ENCODE data around the gene FBXL19.

The FBXL19 gene

GRCh38 chr16:30996985-30997724, 73.8 kb downstream of the FBXL19 start (continued):
- TF ChIP-seq INSM2 (tag by site-specific recombination; IDR thresholded peaks at IDR 0.05) (0 out of 2 replicates have a peak, but pooled peaks have one; percentile 31), YY2 (tag by site-specific recombination; IDR thresholded peaks at IDR 0.05) (0 out of 2 replicates have a peak, but pooled peaks have one; percentile 49), MEIS1 (CRISPR knock-in tag; IDR thresholded peaks at IDR 0.05; ENCODE audit: borderline replicate concordance) (no peak), SP2 (tag by site-specific recombination; IDR thresholded peaks at IDR 0.05) (peak; percentile 41; the same call in 1 of the 2 replicates), ZBTB20 (tag by site-specific recombination; IDR thresholded peaks at IDR 0.05) (0 out of 2 replicates have a peak, but pooled peaks have one; percentile 18), ZNF747 (tag by site-specific recombination; IDR thresholded peaks at IDR 0.05) (no peak), BCL11B (tag by site-specific recombination; IDR thresholded peaks at IDR 0.05; ENCODE audit: low read depth) (no peak), ZNF768 (tag by site-specific recombination; IDR thresholded peaks at IDR 0.05) (no peak), GLIS1 (tag by site-specific recombination; IDR thresholded peaks at IDR 0.05) (peak; percentile 27; the same call in 1 of the 2 replicates), ZBTB7A (tag by site-specific recombination; IDR thresholded peaks at IDR 0.05; ENCODE audit: low read depth) (no peak), TSHZ1 (tag by site-specific recombination; IDR thresholded peaks at IDR 0.05; ENCODE audit: borderline replicate concordance) (no peak), PBX3 (CRISPR knock-in tag; IDR thresholded peaks at IDR 0.05) (0 out of 2 replicates have a peak, but pooled peaks have one; percentile 25), ZFHX2 (tag by site-specific recombination; conservative IDR thresholded peaks at IDR 0.05) (0 out of 2 replicates have a peak, but pooled peaks have one; percentile 11), ZNF24 (tag by site-specific recombination; IDR thresholded peaks at IDR 0.05) (peak; percentile 45; the same call in 1 of the 2 replicates), HIC1 (tag by site-specific recombination; IDR thresholded peaks at IDR 0.05) (0 out of 2 replicates have a peak, but pooled peaks have one; percentile 24), GLIS2 (tag by site-specific recombination; IDR thresholded peaks at IDR 0.05) (peak; percentile 70), ZNF624 (tag by site-specific recombination; IDR thresholded peaks at IDR 0.05) (no peak), SP3 (tag by site-specific recombination; IDR thresholded peaks at IDR 0.05) (peak; percentile 85), ZNF449 (tag by site-specific recombination; IDR thresholded peaks at IDR 0.05) (no peak), ZNF571 (tag by site-specific recombination; IDR thresholded peaks at IDR 0.05) (no peak), ZBTB26 (tag by site-specific recombination; optimal IDR thresholded peaks at IDR 0.05) (peak; percentile 16), KLF1 (tag by site-specific recombination; IDR thresholded peaks at IDR 0.05) (peak; percentile 84), PRDM1 (tag by site-specific recombination; IDR thresholded peaks at IDR 0.05) (no peak), ZNF335 (tag by site-specific recombination; conservative IDR thresholded peaks at IDR 0.05) (peak; percentile 67; the same call in 1 of the 2 replicates), ZBTB21 (tag by site-specific recombination; IDR thresholded peaks at IDR 0.05) (0 out of 2 replicates have a peak, but pooled peaks have one; percentile 36)
